ENCODE data around the gene GSTK1. TPM values are rescaled to one million over a fixed set of nuclear protein-coding genes. Genes with fewer than 3 reads are reported as not detected.

The GSTK1 gene
- total RNA-seq, 2 experiments from 2014 or later: 163 to 171 TPM

DNA sequence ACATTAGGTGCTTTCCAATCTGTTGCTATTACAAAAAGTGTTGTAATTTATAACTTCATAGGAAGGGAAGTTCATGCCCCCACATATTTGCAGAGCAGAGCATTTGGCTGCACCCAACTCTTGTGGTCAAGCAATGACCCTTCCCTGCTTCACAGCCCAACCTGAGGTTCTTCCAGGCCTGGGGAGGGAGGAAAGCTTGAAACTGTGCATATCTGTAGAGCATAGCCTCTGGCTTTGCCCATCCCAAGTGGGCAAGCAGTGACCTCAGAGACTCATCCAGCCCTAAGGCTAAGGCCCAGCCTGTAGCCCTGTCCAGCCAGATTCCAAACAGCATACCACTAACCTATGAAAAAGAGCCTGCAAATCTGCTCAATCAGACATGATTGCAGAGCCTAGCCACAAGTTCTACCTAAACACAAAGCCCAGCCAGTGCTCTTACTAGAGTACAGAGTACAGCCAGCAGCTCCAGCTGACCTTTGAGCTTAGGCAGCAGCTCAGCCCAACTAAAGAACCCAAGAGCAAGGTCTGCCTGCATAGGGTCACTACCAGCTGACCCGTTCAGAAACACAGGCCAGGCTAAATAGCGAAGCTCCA is 14.4 kb upstream of the GSTK1 start:
- POLR2A ChIA-PET: interaction anchor here (1.6 kb wide), 1 partner anchor 15 kb away, joined by 6 read pairs; the partner anchor contains the start of gene GSTK1
- DNase-seq (no peak), ATAC-seq (no peak)
- TF ChIP-seq, protein P1, sequence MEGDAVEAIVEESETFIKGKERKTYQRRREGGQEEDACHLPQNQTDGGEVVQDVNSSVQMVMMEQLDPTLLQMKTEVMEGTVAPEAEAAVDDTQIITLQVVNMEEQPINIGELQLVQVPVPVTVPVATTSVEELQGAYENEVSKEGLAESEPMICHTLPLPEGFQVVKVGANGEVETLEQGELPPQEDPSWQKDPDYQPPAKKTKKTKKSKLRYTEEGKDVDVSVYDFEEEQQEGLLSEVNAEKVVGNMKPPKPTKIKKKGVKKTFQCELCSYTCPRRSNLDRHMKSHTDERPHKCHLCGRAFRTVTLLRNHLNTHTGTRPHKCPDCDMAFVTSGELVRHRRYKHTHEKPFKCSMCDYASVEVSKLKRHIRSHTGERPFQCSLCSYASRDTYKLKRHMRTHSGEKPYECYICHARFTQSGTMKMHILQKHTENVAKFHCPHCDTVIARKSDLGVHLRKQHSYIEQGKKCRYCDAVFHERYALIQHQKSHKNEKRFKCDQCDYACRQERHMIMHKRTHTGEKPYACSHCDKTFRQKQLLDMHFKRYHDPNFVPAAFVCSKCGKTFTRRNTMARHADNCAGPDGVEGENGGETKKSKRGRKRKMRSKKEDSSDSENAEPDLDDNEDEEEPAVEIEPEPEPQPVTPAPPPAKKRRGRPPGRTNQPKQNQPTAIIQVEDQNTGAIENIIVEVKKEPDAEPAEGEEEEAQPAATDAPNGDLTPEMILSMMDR (IDR thresholded peaks at IDR 0.05): no peak
- intact Hi-C loops (cut with micrococcal nuclease): loop anchor here (5.0 kb wide), 1 partner anchor 33 kb away; the partner anchor contains the start of gene TMEM139
- H3K9me3 Mint-ChIP-seq: peaks cover 34% of the 10 kb centered on the region
- peak overlapping the region; percentile 53 for H3K27ac Mint-ChIP-seq
- H3K4me1 Mint-ChIP-seq (ENCODE audit: low read depth): peaks cover 74% of the 10 kb centered on the region
- CTCF ChIA-PET: interaction anchor here (0.8 to 5.7 kb wide), 10 partner anchors 8 to 168 kb away, joined by 3 to 48 read pairs (median 7); partner anchors contain the start of gene GSTK1
- no peak overlapping the region for H3K4me3 Mint-ChIP-seq
- H3K36me3 Mint-ChIP-seq (ENCODE audit: low read depth): peaks cover 37% of the 10 kb centered on the region
- no peaks in the 10 kb centered on the region for H3K27me3 Mint-ChIP-seq

DNA sequence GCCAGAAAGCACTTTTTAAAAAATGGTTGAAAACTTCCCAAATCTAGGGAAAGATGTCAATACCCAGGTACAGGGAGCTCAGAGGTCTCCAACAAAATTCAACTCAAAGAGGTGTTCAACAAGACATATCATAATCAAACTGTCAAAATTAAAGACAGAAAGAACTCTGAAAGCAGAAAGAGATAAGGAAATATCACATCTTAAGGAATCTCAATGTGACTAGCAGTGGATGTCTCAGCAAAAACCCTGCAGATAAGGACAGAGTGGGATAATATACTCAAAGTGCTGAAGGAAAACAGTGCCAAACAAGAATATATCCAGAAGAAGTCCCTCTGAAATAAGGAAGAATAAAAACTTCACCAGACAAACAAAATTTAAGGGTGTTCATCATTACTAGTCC is 13.0 kb upstream of the GSTK1 start:
- ChIA-PET CTCF (interaction anchor here (1.0 to 5.7 kb wide), 8 partner anchors 10 to 166 kb away, joined by 3 to 48 read pairs (median 7); partner anchors contain the start of gene GSTK1), POLR2A (interaction anchor here (0.9 to 1.6 kb wide), 2 partner anchors 14 to 50 kb away, joined by 4 to 6 read pairs; partner anchors contain the start of gene GSTK1)
- Mint-ChIP-seq H3K9me3 (peaks cover 40% of the 10 kb centered on the region), H3K4me3 (no peak overlapping the region), H3K27me3 (no peaks in the 10 kb centered on the region), H3K27ac (peak overlapping the region; percentile 68), H3K4me1 (ENCODE audit: low read depth) (peaks cover 70% of the 10 kb centered on the region), H3K36me3 (ENCODE audit: low read depth) (peaks cover 39% of the 10 kb centered on the region)
- ATAC-seq (no peak), DNase-seq (no peak)
- intact Hi-C loops (cut with micrococcal nuclease): no loop called here
- TF ChIP-seq, protein P1 (IDR thresholded peaks at IDR 0.05): no peak

DNA sequence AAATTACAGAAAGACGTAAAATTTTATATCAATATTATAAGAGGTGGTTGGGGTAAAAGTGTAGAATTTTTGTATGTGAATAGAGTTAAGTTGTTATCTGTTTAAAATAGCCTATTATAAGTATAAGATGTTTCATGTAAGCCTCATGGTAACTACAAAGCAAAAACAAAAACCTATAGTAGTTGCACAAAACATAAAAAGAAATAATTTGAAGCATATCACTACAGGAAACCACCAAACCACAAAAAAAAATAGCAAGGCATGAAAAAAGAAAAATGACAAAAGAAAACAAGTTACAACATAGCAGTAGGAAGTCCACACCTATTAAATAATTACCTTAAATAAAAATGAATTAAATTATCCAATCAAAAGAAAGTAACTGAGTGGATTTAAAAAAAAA is 12.4 kb upstream of the GSTK1 start:
- intact Hi-C loops (cut with micrococcal nuclease): no loop called here
- Mint-ChIP-seq H3K4me3 (no peak overlapping the region), H3K27ac (peak overlapping the region; percentile 75), H3K4me1 (ENCODE audit: low read depth) (peaks cover 70% of the 10 kb centered on the region), H3K9me3 (peaks cover 36% of the 10 kb centered on the region), H3K36me3 (ENCODE audit: low read depth) (peaks cover 39% of the 10 kb centered on the region), H3K27me3 (no peaks in the 10 kb centered on the region)
- ATAC-seq (no peak), DNase-seq (no peak)
- TF ChIP-seq, protein P1 (IDR thresholded peaks at IDR 0.05): no peak
- CTCF ChIA-PET: interaction anchor here (2.9 to 5.7 kb wide), 3 partner anchors 11 to 49 kb away, joined by 11 to 48 read pairs (median 19); partner anchors contain the start of gene GSTK1
- POLR2A ChIA-PET: no interaction called here

DNA sequence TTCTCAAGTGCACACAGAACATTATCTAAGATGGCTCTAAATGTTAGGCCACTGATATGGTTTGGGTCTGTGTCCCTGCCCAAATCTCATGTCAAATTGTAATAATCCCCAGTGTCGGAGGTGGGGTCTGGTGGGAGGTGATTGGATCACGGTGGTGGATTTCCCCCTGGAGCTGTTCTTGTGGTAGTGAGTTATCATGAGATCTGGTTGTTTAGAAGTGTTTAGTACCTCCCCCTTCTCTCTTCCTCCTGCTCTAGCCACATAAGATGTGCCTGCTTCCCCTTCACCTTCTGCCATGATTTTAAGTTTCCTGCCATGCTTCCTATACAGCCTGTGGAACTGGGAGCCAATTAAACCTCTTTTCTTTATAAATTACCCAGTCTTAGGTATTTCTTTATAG is 11.2 kb upstream of the GSTK1 start:
- Mint-ChIP-seq H3K27ac (peak overlapping the region; percentile 54), H3K9me3 (peaks cover 31% of the 10 kb centered on the region), H3K36me3 (ENCODE audit: low read depth) (peaks cover 35% of the 10 kb centered on the region), H3K4me3 (no peak overlapping the region), H3K27me3 (no peaks in the 10 kb centered on the region), H3K4me1 (ENCODE audit: low read depth) (peaks cover 69% of the 10 kb centered on the region)
- intact Hi-C loops (cut with micrococcal nuclease): no loop called here
- ChIA-PET CTCF (interaction anchor here (1.6 to 5.7 kb wide), 2 partner anchors 12 to 47 kb away, joined by 3 to 48 read pairs; no protein-coding TSS in a partner anchor), POLR2A (no interaction called here)
- ATAC-seq (peak; percentile 75), DNase-seq (peak; percentile 41)
- TF ChIP-seq, protein P1 (IDR thresholded peaks at IDR 0.05): no peak

GRCh38 chr7:143255564-143255963 is 7.7 kb upstream of the GSTK1 start:
- H3K4me3 Mint-ChIP-seq: no peak overlapping the region
- DNase-seq (no peak), ATAC-seq (no peak)
- peaks cover 23% of the 10 kb centered on the region for H3K36me3 Mint-ChIP-seq (ENCODE audit: low read depth)
- H3K27me3 Mint-ChIP-seq: no peaks in the 10 kb centered on the region
- TF ChIP-seq, protein P1 (IDR thresholded peaks at IDR 0.05): no peak
- H3K9me3 Mint-ChIP-seq: peaks cover 23% of the 10 kb centered on the region
- ChIA-PET CTCF (interaction anchor here (0.9 to 4.2 kb wide), 7 partner anchors 8 to 116 kb away, joined by 3 to 15 read pairs (median 4); no protein-coding TSS in a partner anchor), POLR2A (interaction anchor here (0.6 to 1.5 kb wide), 6 partner anchors 7 to 90 kb away, joined by 3 to 8 read pairs (median 4); partner anchors contain the start of genes CASP2 and GSTK1)
- peak overlapping the region; percentile 35 for H3K27ac Mint-ChIP-seq
- intact Hi-C loops (cut with micrococcal nuclease): no loop called here
- H3K4me1 Mint-ChIP-seq (ENCODE audit: low read depth): peaks cover 63% of the 10 kb centered on the region

Measured in activated CD8-positive, alpha-beta T cell treated with anti-CD3 and anti-CD28 coated beads for 36 hours (primary cell).